ENCODE data around the gene HES5.
"Not testable (repeated sequence)": the region's sequence is repeated elsewhere in the genome, so short reads cannot be mapped to it uniquely, and the experiment has no call there.

The HES5 gene

DNA sequence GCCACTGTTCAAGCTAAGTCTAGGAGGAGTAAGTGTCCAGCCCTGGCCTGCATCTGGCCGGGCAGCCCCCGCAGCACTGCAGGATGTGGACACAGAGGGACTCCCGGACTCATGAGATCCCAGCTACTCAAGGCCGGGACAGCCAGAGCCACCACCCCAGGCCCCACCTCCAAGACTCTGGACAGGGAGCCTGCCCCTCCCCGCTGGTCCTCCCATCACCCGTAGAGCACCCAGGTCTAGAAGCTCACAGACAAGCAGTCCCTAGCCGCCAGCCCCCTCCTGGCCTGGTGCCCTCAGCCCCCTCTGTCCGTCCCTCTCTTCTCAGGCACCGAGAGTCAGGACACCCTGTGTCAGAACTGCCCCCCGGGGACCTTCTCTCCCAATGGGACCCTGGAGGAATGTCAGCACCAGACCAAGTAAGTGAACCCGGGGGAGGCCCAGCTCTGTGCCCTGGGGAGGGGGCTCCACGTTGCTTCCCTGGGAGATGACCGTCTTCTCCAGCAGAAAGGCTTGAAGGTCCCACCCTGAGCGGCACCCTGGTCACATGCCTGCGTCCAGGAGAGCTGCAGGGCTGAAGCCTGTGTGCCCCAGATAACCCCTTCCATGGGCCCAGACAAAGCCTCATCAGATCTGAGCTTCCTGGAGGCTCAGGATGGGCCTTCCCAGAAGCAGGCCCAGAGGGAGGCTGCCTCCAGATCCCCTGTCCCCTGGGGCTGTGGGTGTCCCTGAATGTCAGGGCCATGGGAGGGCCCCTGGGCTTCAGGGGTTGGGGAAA lies 30.4 kb upstream of the HES5 start:
- no peak for DNase-seq (ENCODE audit: low spot score)

- no peak for DNase-seq (ENCODE audit: low spot score)
Measured at GRCh38 chr1:2559509-2560298, 29.6 kb upstream of the HES5 start.

DNA sequence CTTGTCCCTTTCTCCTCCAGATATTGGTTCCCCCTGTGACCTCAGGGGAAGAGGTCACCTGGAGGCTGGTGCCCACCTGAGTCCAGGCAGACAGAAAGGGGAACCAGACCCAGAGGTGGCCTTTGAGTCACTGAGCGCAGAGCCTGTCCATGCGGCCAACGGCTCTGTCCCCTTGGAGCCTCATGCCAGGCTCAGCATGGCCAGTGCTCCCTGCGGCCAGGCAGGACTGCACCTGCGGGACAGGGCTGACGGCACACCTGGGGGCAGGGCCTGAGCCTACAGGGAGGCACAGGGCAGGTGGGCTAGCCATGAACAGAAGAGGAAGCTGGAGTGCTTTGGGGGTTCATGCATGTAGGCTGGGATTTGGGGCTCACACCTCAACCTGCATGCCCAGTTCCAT lies 28.8 kb upstream of the HES5 start:
- no peak for DNase-seq (ENCODE audit: low spot score)

GRCh38 chr1:2558420-2558819 lies 28.4 kb upstream of the HES5 start:
- DNase-seq (ENCODE audit: low spot score) = no peak

DNA sequence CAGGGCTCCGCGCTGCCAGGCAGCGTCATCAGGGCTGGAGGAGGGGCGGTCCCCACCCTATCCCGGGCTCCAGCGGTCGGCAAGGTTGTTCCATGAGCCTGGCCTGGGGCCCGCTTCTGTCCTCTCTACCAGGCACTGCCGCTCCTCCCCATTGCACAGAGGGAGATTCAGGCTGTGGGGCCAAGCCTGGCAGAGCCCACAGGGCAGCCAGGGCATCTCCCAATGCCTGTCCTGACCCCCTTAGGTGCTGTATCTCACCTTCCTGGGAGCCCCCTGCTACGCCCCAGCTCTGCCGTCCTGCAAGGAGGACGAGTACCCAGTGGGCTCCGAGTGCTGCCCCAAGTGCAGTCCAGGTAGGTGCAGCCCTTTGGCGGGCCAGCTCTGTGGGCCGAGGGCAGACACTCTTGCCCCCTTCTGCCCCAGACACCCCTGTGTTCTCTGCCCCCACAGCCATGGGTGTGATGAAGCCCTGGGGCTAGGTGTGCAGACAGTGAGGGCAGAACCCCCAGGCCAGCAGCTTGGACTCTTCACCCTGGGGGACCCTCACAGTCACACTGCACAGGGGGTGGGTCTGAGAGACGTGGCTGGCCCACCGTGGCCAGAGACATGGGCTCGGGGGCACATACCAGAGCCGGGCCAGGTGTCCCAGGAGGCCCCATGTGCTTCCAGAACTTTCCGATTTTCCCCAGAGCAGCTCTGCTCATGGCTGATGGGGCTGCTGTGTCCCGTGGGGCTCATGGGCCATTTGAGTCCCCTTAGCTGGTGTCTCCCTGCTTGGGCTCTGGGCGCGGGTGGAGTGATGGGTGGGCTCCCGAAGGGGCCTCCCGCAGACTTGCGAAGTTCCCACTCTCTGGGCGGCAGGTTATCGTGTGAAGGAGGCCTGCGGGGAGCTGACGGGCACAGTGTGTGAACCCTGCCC lies 27.7 kb upstream of the HES5 start:
- no peak for DNase-seq (ENCODE audit: low spot score)

DNA sequence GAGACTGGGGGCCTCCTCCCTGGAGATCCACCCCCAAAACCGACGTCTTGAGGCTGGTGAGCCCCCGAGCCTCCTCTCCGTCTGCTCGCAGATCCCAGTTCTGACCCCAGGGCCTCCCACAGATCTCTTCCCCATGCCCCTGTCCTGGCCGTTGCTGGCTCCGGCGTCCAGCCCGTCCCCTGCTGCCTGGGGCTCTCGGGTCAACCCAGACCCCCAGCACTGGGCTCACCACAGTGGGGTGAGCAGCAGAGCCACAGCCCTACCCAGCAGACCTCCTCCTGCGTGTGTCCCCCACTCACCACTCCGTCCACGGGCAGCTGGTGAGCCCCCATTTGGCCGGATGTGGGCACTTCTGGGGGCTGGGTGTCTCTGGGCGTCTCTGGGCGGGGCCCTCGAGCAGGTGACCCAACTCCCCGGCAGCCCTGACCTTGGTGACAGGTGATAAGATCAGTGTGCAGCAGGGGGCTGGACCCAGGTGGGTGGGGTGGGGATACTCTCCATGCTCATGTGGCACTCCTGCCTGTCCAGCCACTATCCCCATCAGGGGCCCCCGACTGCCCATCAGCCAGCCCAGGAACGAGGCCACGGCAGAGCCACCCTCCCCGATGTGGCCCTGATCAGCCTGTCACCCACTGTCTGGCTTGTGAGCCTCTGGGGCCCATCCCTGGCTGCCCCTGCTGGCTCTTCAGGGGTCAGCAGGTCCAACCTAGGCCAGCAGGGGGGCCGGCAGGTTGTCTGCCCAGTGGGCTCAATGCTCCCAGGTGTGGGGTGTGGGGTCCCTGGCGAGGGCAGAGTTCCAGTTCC lies 26.8 kb upstream of the HES5 start:
- no peak for DNase-seq (ENCODE audit: low spot score)

DNA sequence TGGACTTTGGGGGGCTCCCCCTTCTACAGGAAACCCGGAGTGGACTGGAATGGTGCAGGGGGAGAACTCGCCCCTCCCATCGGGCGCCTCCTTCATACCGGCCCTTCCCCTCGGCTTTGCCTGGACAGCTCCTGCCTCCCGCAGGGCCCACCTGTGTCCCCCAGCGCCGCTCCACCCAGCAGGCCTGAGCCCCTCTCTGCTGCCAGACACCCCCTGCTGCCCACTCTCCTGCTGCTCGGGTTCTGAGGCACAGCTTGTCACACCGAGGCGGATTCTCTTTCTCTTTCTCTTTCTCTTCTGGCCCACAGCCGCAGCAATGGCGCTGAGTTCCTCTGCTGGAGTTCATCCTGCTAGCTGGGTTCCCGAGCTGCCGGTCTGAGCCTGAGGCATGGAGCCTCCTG lies 26.2 kb upstream of the HES5 start, which contains the start of gene TNFRSF14:
TSS of gene TNFRSF14 (plus strand) at position 95 of the 401 bp plus-strand sequence. CDS start at position 389, 294 bp downstream.
- no peak for DNase-seq (ENCODE audit: low spot score)

- DNase-seq (ENCODE audit: low spot score) = no peak
Measured at GRCh38 chr1:2555634-2556276, 25.7 kb upstream of the HES5 start.

DNA sequence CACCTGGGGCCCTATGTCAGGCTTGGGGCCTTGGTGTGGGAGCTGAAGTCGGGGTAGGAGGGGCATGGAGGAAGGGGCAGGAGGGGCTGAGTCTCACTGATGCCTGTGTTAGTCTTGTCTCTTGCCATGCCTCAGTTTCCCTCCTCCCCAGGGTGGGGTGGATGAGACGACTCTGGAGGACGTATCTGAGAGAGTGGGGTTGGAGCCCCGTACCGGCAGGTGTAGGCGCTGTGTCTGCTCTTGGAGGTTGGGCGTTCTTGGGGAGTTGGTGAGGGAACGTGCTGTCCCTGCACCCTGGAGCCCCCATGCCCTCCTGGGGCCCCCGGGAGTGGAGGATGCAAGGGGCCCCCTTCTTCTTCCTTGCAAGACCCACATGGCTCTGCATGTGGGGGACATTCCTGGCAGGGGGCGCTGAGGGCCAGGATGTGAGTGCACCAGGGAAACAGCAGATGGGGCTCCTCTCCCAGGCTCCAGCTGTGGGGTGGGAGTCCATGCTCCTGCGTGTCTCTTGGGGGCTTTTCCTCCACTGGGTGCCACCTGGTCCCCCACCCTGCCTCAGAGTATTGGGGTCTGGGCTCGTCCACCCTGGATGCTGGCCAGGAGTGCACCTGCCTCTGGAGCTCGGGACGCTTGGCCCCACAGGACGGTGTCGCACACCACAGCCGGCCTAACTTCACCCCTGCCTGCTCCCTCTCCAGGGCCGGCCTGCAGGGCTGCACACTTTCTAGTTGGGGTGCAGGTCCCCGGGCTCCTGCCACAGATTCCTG lies 24.7 kb upstream of the HES5 start:
- DNase-seq (ENCODE audit: low spot score) = no peak

- no peak for DNase-seq (ENCODE audit: low spot score)
Measured at GRCh38 chr1:2553871-2554620, 24.0 kb upstream of the HES5 start.

- not testable (repeated sequence) for DNase-seq (ENCODE audit: low spot score)
Measured at GRCh38 chr1:2553076-2553475, 23.0 kb upstream of the HES5 start.

GRCh38 chr1:2552189-2552588 lies 22.1 kb upstream of the HES5 start:
- DNase-seq (ENCODE audit: low spot score) = no peak

GRCh38 chr1:2551544-2551943 lies 21.5 kb upstream of the HES5 start:
- not testable (repeated sequence) for DNase-seq (ENCODE audit: low spot score)

GRCh38 chr1:2550309-2550861 lies 20.3 kb upstream of the HES5 start:
- DNase-seq (ENCODE audit: low spot score) = not testable (repeated sequence)

DNA sequence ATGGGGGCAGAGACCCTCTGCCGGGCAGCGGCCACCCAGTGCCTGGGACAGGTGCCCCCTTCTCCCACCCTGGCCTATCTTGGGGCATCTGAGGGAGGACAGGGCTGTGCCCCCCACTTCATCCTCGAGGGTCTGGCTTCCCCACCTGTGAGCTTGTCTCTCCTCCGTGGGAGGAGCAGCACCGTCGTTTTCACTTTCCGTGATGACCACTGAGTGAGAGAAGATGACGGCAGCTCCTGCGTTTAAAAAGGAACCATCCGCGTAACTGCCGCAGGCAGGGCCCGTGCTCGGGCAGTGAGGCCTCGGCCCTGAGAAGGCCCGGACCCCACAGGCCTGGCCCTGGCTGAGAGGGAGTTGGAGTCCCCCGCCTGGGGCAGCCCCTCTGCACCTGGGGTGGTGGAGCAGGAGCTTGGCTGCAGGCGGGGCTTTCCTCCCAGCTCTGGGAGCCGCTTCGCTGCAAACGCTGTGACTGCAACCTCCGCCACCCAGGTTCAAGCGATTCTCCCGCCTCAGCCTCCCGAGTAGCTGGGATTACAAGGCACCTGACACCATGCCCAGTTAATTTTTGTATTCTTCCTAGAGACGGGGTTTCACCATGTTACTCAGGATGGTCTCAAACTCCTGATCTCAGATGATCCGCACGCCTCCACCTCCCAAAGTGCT lies 19.4 kb upstream of the HES5 start:
- DNase-seq (ENCODE audit: low spot score) = not testable (repeated sequence)

GRCh38 chr1:2548068-2548589 lies 18.1 kb upstream of the HES5 start:
- DNase-seq (ENCODE audit: low spot score) = peak; percentile 88

GRCh38 chr1:2547210-2548067 lies 17.4 kb upstream of the HES5 start:
- DNase-seq (ENCODE audit: low spot score) = no peak

Measured in ecto neural progenitor cell (in vitro differentiated cells).